OCI-LY1 (cell line): ENCODE measurements around the gene SLC22A7.

Experiments
- CTCF ChIP-seq: fragments of 200-600 bp; sonication (generic), shearing (Covaris generic); IDR thresholded peaks from 2 replicates; pipeline ENCODE4 v1.5.1; 2017; ENCODE audit warnings: mild to moderate bottlenecking, antibody characterized with exemption, low read length, moderate library complexity, mixed read lengths
- EZH2 ChIP-seq: fragments of 200-600 bp; sonication (generic), shearing (Covaris generic); IDR thresholded peaks from 2 replicates; pipeline ENCODE4 v1.8.0; 2017; ENCODE audit warnings: borderline replicate concordance, mixed run types, mild to moderate bottlenecking, antibody characterized with exemption, low read length, moderate library complexity, mixed read lengths

- no peak for TF ChIP-seq CTCF
- no peak for TF ChIP-seq EZH2
Observed at GRCh38 chr6:43307451-43308100, 9.5 kb downstream of the SLC22A7 start.
